Kidney (tissue), 14 donors: ENCODE results near the gene RAB6B. TPM values are rescaled to one million over a fixed set of nuclear protein-coding genes. Genes with fewer than 3 reads are reported as not detected.

Experiments used
- DNase-seq, 5 donors: peaks; one replicate each; pipeline ENCODE4 v3.0.0-alpha.2; 2013 to 2020
- FAIRE-seq: peaks from 2 replicates; lab custom pipeline; 2012; peaks lifted over from hg19 to GRCh38; lab: Jason Lieb, UNC
- H3K27ac ChIP-seq, 2 donors: one replicate each; pipeline ENCODE4 v1.7.0; 2013; ENCODE audit warnings: low read depth in 2 of 2, low read length in 2 of 2, inconsistent platforms in 1 of 2
- H3K27me3 ChIP-seq: one replicate; pipeline ENCODE4 v1.7.1; 2013; ENCODE audit warnings: low read length, inconsistent platforms; ENCODE audit not compliant: control insufficient read depth, insufficient read depth
- H3K36me3 ChIP-seq, 3 donors: one replicate each; pipeline versions ENCODE4 v1.7.0 to v1.7.1; 2013; ENCODE audit warnings: low read length in 3 of 3, control low read depth in 1 of 3, inconsistent platforms in 1 of 3; ENCODE audit not compliant: insufficient read depth in 3 of 3, control insufficient read depth in 2 of 3
- H3K4me1 ChIP-seq, 3 donors: one replicate each; pipeline versions ENCODE4 v1.7.0 to v1.7.1; 2013; ENCODE audit warnings: low read length in 3 of 3, inconsistent platforms in 1 of 3, low read depth in 1 of 3; ENCODE audit not compliant: control insufficient read depth in 2 of 3, insufficient read depth in 2 of 3
- H3K4me3 ChIP-seq, 3 donors: one replicate each; pipeline versions ENCODE4 v1.7.0 to v1.8.1; 2013; ENCODE audit warnings: low read length in 3 of 3, control low read depth in 1 of 3, inconsistent platforms in 1 of 3
- H3K9ac ChIP-seq, 3 donors: one replicate each; pipeline versions ENCODE4 v1.7.0 to v1.7.1; 2013; ENCODE audit warnings: low read length in 3 of 3, control low read depth in 1 of 3, inconsistent platforms in 1 of 3
- H3K9me3 ChIP-seq, 3 donors: one replicate each; pipeline versions ENCODE4 v1.7.0 to v1.7.1; 2013; ENCODE audit warnings: low read length in 3 of 3, control low read depth in 1 of 3, inconsistent platforms in 1 of 3; ENCODE audit not compliant: control insufficient read depth in 2 of 3, insufficient read depth in 1 of 3
- CTCF ChIP-seq: IDR thresholded peaks from 3 replicates; pipeline ENCODE4 v1.5.1; 2012; ENCODE audit warnings: mild to moderate bottlenecking, moderate library complexity, borderline replicate concordance; ENCODE audit not compliant: insufficient read depth; ENCODE audit errors: extremely low read depth
- intact Hi-C: fragments of 100-400 bp; cut with DNase I; formaldehyde crosslinking; loops from one replicate; pipeline ENCODE4 v1.11.1; 2022
- polyA plus RNA-seq: library from polyadenylated mRNA; stranded (reverse); fragments of 350-450 nt; fragmentation: Illumina TruSeq; extraction: RNeasy Lipid Tissue Mini Kit (QIAGEN cat#74804); gene quantifications from one replicate; pipeline ENCODE4 v1.2.3, GENCODE V29; 2014; ENCODE audit warnings: low read depth, low replicate concordance; ENCODE audit not compliant: insufficient read depth
- total RNA-seq: library from RNA; stranded (reverse); fragmentation: NEBNext Ultra II Directional; extraction: Animal tissue kit (Norgen Biotek cat#: 25700); gene quantifications from one replicate; pipeline ENCODE4 v1.2.1, GENCODE V29; 2021
- donor health status: control.
- donor health status: control.
- donor health status: control.
- donor health status: control.
- donor health status: control.
- donor health status: DM: yes; HTN: yes; CAD: no.
- donor health status: Normal renal cell carcinoma (clear cell type).

The RAB6B gene
- total and polyA plus RNA-seq, 2 donors from 2014 or later, result 6.6 to 17.7 TPM

- intact Hi-C loops, result no loop called here
- Histone ChIP-seq H3K4me1 (no peaks in the 10 kb centered on the region), H3K9me3 (no peaks in the 10 kb centered on the region), H3K27ac (no peak overlapping the region), H3K36me3 (no peaks in the 10 kb centered on the region), H3K9ac (no peak overlapping the region), H3K27me3 (no peaks in the 10 kb centered on the region), H3K4me3 (no peak overlapping the region)
- FAIRE-seq (no peak), DNase-seq (peak in 1 of 5 donors; percentile 14)
- TF ChIP-seq CTCF, result no peak
These were observed 66.9 kb downstream of the RAB6B start for GRCh38 chr3:133828576-133829309.

- no peaks in the 10 kb centered on the region for H3K9me3 ChIP-seq
- H3K9ac ChIP-seq, result no peak overlapping the region
- no peak overlapping the region for H3K27ac ChIP-seq
- no peaks in the 10 kb centered on the region for H3K27me3 ChIP-seq
- no peak for TF ChIP-seq CTCF
- DNase-seq (no peak), FAIRE-seq (no peak)
- H3K4me3 ChIP-seq, result no peak overlapping the region
- intact Hi-C loops, result no loop called here
- no peaks in the 10 kb centered on the region for H3K36me3 ChIP-seq
- H3K4me1 ChIP-seq, result no peaks in the 10 kb centered on the region
These were observed 68.0 kb downstream of the RAB6B start for GRCh38 chr3:133827684-133828083.

- no peak overlapping the region for H3K9ac ChIP-seq
- no peaks in the 10 kb centered on the region for H3K27me3 ChIP-seq
- DNase-seq (no peak), FAIRE-seq (no peak)
- no peaks in the 10 kb centered on the region for H3K9me3 ChIP-seq
- no peaks in the 10 kb centered on the region for H3K4me1 ChIP-seq
- intact Hi-C loops, result no loop called here
- no peaks in the 10 kb centered on the region for H3K36me3 ChIP-seq
- no peak for TF ChIP-seq CTCF
- no peak overlapping the region for H3K27ac ChIP-seq
- H3K4me3 ChIP-seq, result no peak overlapping the region
These were observed 68.5 kb downstream of the RAB6B start for GRCh38 chr3:133827136-133827535.
